ENCODE results near the gene DGKQ. TPM values are rescaled to one million over a fixed set of nuclear protein-coding genes. Genes with fewer than 3 reads are reported as not detected.

Gene DGKQ
- polyA plus RNA-seq, 1 of the 3 experiments (the other 2 are of a cell fraction): 10.9 TPM

- no peak for DNase-seq
- Histone ChIP-seq H3F3A (replicated peaks; ENCODE audit: insufficient read depth) (no peaks in the 10 kb centered on the region), H3K4me3 (ENCODE audit: low read depth in 2 of 2, low read length in 1 of 2) (no peak overlapping the region), H4K20me1 (ENCODE audit: insufficient read depth) (no peaks in the 10 kb centered on the region), H2AFZ (ENCODE audit: low read depth) (no peak overlapping the region), H3K36me3 (replicated peaks in 1 of 2; ENCODE audit: control insufficient read depth in 1 of 2, insufficient read depth in 2 of 2, low read length in 1 of 2) (peaks cover 0 to 67% of the 10 kb centered on the region in 2 experiments), H3K27me3 (ENCODE audit: insufficient read depth) (no peaks in the 10 kb centered on the region), H3K27ac (ENCODE audit: low read depth in 2 of 2, low read length in 1 of 2) (no peak overlapping the region), H3K79me2 (ENCODE audit: insufficient read depth) (no peaks in the 10 kb centered on the region), H3K9ac (no peak overlapping the region), H3K9me3 (no peaks in the 10 kb centered on the region), H3K4me2 (no peak overlapping the region), H3K9me2 (no peaks in the 10 kb centered on the region), H3K4me1 (ENCODE audit: control insufficient read depth in 1 of 2, insufficient read depth in 2 of 2, low read depth in 1 of 2, low read length in 1 of 2) (no peaks in the 10 kb centered on the region)
- WGBS (ENCODE audit: low lambda C conversion rate): 97% methylated on average over 26 of the region's 54 CpGs
- ChIA-PET CTCF (interaction anchor here (0.9 to 1.2 kb wide), 2 partner anchors 25 to 220 kb away, joined by 3 read pairs; no protein-coding TSS in a partner anchor), POLR2A (no interaction called here)
- no peak for TF ChIP-seq TEAD4 (IDR thresholded peaks at IDR 0.05; ENCODE audit: borderline replicate concordance, insufficient read depth)
- TF ChIP-seq FOXJ3 (CRISPR knock-in tag; IDR thresholded peaks at IDR 0.05): no peak
- no peak for TF ChIP-seq CTCF (IDR thresholded peaks at IDR 0.05)
- TF ChIP-seq FOSL2 (IDR thresholded peaks at IDR 0.05; ENCODE audit: borderline replicate concordance, low read depth): no peak
- TF ChIP-seq RXRA (IDR thresholded peaks at IDR 0.05; ENCODE audit: borderline replicate concordance, low read depth): no peak
- no peak for TF ChIP-seq MAX (IDR thresholded peaks at IDR 0.05; ENCODE audit: low read depth)
- no peak for TF ChIP-seq GABPA (IDR thresholded peaks at IDR 0.05; ENCODE audit: low read depth)
- no peak for TF ChIP-seq RAD21 (IDR thresholded peaks at IDR 0.05; ENCODE audit: low read length)
- no peak for TF ChIP-seq YY1 (IDR thresholded peaks at IDR 0.05; ENCODE audit: low read depth)
- no peak for TF ChIP-seq SIN3A (IDR thresholded peaks at IDR 0.05; ENCODE audit: borderline replicate concordance, low read depth, low read length)
- no peak for TF ChIP-seq TAF1 (IDR thresholded peaks at IDR 0.05; ENCODE audit: borderline replicate concordance, low read depth, low read length)
- TF ChIP-seq REST (IDR thresholded peaks at IDR 0.05; ENCODE audit: low read depth, low read length): no peak
- no peak for TF ChIP-seq ELF1 (IDR thresholded peaks at IDR 0.05)
- TF ChIP-seq EP300 (IDR thresholded peaks at IDR 0.05; ENCODE audit: borderline replicate concordance in 1 of 2, low read depth in 1 of 2, low read length in 1 of 2): no peak
Measured at GRCh38 chr4:962231-963208, 10.8 kb downstream of the DGKQ start.
